Measurements from ENCODE around the gene GOLPH3L.
"Not testable (repeated sequence)": the region's sequence is repeated elsewhere in the genome, so short reads cannot be mapped to it uniquely, and the experiment has no call there.

GOLPH3L gene

GRCh38 chr1:150683914-150684313 lies 13.0 kb downstream of the GOLPH3L start:
- Mint-ChIP-seq H3K36me3 (peaks cover 14% of the 10 kb centered on the region), H3K27me3 (no peaks in the 10 kb centered on the region), H3K9me3 (no peaks in the 10 kb centered on the region), H3K27ac (no peak overlapping the region), H3K4me1 (peaks cover 21% of the 10 kb centered on the region), H3K4me3 (no peak overlapping the region)

DNA sequence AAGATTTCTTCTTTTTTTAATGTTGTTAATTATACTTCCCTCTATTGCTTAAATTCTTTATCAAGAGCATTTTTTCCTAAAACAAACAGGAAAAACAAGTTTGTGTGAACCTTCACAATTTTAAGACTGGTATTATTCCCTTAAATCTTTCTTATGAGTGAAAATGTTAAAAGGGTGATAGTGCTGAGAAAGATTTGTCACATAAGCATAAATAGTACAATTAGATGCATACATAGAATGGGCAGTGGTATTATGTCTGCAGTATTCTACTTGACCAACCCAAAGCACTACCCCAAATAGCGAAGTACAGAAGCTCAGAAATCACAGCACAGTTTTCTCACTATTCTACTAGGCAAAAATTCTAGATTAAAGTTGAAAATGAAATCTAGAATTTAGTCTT lies 18.0 kb downstream of the GOLPH3L start:
- Mint-ChIP-seq H3K27me3 (no peaks in the 10 kb centered on the region), H3K27ac (no peak overlapping the region), H3K9me3 (no peaks in the 10 kb centered on the region), H3K36me3 (peaks cover 15% of the 10 kb centered on the region), H3K4me1 (peaks cover 17% of the 10 kb centered on the region), H3K4me3 (no peak overlapping the region)

GRCh38 chr1:150674881-150675280 lies 22.1 kb downstream of the GOLPH3L start:
- H3K27ac Mint-ChIP-seq: no peak overlapping the region
- peaks cover 6% of the 10 kb centered on the region for H3K4me1 Mint-ChIP-seq
- no peak overlapping the region for H3K4me3 Mint-ChIP-seq
- H3K27me3 Mint-ChIP-seq: no peaks in the 10 kb centered on the region
- peaks cover 11% of the 10 kb centered on the region for H3K36me3 Mint-ChIP-seq
- no peaks in the 10 kb centered on the region for H3K9me3 Mint-ChIP-seq

DNA sequence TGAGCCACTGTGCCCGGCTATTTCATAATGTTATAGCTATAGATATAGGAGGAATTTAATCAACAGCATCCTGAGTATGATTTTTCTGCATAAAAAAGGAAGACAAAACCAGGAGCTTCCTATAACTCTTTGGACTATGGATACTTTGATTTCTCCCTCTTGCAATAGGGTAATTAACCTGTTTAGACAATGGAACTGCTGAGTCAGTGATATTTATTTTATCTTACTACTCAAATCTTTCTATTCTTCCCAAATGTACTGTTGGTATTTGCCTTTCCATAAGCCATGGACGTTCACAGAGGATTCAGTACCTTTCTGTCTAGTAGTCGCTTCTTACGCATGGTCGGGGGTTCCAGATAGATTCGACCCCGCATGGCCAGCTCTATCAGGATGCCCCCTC lies 33.6 kb downstream of the GOLPH3L start:
- Mint-ChIP-seq H3K27me3 (no peaks in the 10 kb centered on the region), H3K4me3 (no peak overlapping the region), H3K4me1 (peaks cover 16% of the 10 kb centered on the region), H3K27ac (peak overlapping the region; percentile 60), H3K9me3 (no peaks in the 10 kb centered on the region), H3K36me3 (peaks cover 19% of the 10 kb centered on the region)

DNA sequence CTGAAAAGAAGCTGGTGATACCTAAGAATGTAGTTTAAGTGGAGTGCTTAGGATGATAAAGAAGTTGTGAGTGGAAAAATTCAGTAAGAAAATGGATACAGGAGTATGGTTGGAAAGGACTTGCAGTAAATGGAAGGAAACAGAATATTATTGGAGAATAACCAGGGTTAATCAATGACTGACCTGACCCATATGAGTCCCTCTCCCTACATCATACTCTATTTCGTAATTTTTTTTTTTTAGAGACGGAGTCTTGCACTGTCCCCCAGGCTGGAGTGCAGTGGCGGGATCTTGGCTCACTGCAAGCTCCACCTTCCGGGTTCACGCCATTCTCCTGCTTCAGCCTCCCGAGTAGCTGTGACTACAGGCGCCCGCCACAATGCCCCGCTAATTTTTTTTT lies 34.1 kb downstream of the GOLPH3L start:
- peaks cover 17% of the 10 kb centered on the region for H3K4me1 Mint-ChIP-seq
- no peaks in the 10 kb centered on the region for H3K9me3 Mint-ChIP-seq
- H3K27ac Mint-ChIP-seq: peak overlapping the region; percentile 84
- peaks cover 17% of the 10 kb centered on the region for H3K36me3 Mint-ChIP-seq
- no peaks in the 10 kb centered on the region for H3K27me3 Mint-ChIP-seq
- no peak overlapping the region for H3K4me3 Mint-ChIP-seq

DNA sequence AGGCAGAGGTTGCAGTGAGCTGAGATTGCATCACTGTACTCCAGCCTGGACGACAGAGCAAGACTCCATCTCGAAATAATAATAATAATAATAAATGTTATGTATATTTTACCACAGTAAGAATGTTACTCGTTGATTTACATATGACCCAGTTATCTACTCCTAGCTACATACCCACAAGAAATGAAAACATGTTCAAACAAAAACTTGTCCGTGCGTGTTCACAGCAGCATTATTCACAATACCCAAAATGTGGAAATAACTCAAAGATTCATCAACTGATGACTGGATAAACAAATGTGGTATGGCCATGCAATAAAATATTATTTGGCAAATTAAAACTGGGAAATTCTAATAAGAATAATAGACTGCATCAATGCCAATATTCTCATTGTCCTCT lies 35.8 kb downstream of the GOLPH3L start:
- H3K4me1 Mint-ChIP-seq: peaks cover 10% of the 10 kb centered on the region
- no peaks in the 10 kb centered on the region for H3K27me3 Mint-ChIP-seq
- H3K36me3 Mint-ChIP-seq: peaks cover 13% of the 10 kb centered on the region
- no peak overlapping the region for H3K4me3 Mint-ChIP-seq
- no peaks in the 10 kb centered on the region for H3K9me3 Mint-ChIP-seq
- no peak overlapping the region for H3K27ac Mint-ChIP-seq

DNA sequence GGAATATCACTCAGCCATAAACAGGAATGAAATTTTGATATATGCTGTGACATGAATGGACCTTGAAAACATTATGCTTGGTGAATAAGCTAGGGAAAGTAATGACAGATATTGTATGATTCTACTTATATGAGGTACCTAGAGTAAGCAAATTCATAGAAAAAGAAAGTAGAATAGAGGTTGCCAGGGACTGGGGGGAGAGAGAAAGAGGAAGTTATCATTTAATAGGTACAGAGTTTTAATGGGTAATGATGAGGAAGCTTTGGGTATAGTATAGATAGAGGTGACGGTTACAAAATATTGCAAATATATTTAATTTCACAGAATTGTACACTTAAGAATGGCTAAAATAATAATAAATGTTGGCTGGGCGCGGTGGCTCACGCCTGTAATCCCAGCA lies 36.4 kb downstream of the GOLPH3L start:
- Mint-ChIP-seq H3K27ac (no peak overlapping the region), H3K4me3 (no peak overlapping the region), H3K27me3 (no peaks in the 10 kb centered on the region), H3K36me3 (peaks cover 12% of the 10 kb centered on the region), H3K4me1 (peaks cover 4% of the 10 kb centered on the region), H3K9me3 (no peaks in the 10 kb centered on the region)

GRCh38 chr1:150657064-150657463 lies 39.9 kb downstream of the GOLPH3L start:
- H3K4me3 Mint-ChIP-seq, H3K36me3 Mint-ChIP-seq: not testable (repeated sequence)

DNA sequence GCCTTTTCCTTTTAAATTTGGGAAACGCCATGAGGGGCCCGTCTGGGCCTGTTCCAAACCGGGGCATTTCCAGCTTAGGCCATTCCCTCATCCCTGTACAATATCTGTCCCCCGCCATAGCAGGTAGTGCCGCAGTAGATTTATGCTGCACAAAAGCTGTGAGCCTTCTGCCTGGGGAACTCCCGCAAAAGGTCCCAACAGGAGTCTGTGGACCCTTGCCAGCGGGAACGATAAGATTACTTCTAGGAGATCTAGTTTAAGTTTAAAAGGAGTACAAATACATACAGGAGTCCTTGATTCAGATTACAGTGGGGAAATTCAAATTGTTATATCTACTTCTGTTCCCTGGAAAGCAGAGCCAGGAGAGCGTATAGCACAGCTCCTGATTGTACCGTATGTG lies 42.3 kb downstream of the GOLPH3L start:
- H3K36me3 Mint-ChIP-seq, H3K27me3 Mint-ChIP-seq, H3K9me3 Mint-ChIP-seq, H3K4me3 Mint-ChIP-seq, H3K4me1 Mint-ChIP-seq: not testable (repeated sequence)
- peak overlapping the region; percentile 71 for H3K27ac Mint-ChIP-seq

More at GRCh38 chr1:150657064-150657463, 39.9 kb downstream of the GOLPH3L start:
- not testable (repeated sequence) for H3K27me3 Mint-ChIP-seq, H3K4me1 Mint-ChIP-seq, H3K9me3 Mint-ChIP-seq, H3K27ac Mint-ChIP-seq

DNA sequence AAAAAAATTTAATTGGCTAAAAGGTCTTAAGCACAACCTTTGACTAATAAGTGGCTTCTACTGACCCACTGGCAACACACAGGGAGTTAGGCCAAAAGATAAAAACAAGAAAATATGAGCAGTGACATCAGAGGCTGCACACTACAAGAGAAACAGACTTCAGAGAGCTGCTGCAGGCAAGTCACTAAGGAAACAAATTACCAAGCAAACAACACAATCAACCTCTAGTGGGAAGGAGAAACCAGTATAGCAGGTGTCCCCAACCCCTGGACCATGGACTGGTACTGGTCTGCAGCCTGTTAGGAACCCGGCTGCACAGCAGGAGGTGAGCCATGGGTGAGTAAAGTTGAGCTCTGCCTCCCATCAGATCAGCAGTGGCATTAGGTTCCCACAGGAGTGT lies 46.8 kb downstream of the GOLPH3L start:
- peaks cover 8% of the 10 kb centered on the region for H3K36me3 Mint-ChIP-seq
- no peak overlapping the region for H3K27ac Mint-ChIP-seq
- H3K4me1 Mint-ChIP-seq: peaks cover 5% of the 10 kb centered on the region
- no peak overlapping the region for H3K4me3 Mint-ChIP-seq
- H3K9me3 Mint-ChIP-seq: no peaks in the 10 kb centered on the region
- H3K27me3 Mint-ChIP-seq: no peaks in the 10 kb centered on the region

DNA sequence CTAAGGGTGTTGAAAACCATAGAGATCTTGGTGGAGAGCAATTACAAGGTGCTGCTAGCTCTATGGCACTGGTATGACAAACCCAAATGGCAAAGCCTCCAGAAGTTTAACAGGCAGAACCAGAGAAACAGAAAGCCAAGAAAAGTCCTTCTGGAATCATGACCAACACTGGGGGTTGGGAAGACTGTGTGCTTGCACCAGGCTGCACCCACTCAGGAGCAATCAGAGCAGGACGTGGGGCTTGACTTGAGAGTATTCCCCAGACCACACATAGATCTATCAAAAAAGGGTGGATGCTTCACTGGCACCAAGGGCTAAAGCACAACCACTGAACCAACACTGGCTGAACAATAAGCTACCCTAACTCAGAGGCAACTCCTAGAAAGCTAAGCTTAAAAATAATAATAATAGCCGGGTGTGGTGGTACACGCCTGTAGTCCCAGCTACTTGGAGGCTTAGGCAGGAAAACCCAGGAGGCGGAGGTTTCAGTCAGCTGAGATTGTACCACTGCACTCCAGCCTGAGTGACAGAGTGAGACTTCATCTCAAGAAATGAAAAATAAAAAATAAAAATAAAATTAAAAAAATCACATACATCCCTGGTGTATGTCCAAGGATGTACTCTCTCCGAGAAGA lies 47.4 kb downstream of the GOLPH3L start:
- peaks cover 8% of the 10 kb centered on the region for H3K36me3 Mint-ChIP-seq

GRCh38 chr1:150642296-150642695 lies 54.7 kb downstream of the GOLPH3L start:
- H3K4me1 Mint-ChIP-seq: no peaks in the 10 kb centered on the region
- no peak overlapping the region for H3K27ac Mint-ChIP-seq
- H3K36me3 Mint-ChIP-seq: peaks cover 8% of the 10 kb centered on the region
- no peak overlapping the region for H3K4me3 Mint-ChIP-seq
- H3K9me3 Mint-ChIP-seq: no peaks in the 10 kb centered on the region
- no peaks in the 10 kb centered on the region for H3K27me3 Mint-ChIP-seq

More for the DNA sequence above, 47.4 kb downstream of the GOLPH3L start:
- H3K4me3 Mint-ChIP-seq: no peak overlapping the region
- H3K27me3 Mint-ChIP-seq: no peaks in the 10 kb centered on the region
- H3K27ac Mint-ChIP-seq: no peak overlapping the region
- peaks cover 5% of the 10 kb centered on the region for H3K4me1 Mint-ChIP-seq
- no peaks in the 10 kb centered on the region for H3K9me3 Mint-ChIP-seq

DNA sequence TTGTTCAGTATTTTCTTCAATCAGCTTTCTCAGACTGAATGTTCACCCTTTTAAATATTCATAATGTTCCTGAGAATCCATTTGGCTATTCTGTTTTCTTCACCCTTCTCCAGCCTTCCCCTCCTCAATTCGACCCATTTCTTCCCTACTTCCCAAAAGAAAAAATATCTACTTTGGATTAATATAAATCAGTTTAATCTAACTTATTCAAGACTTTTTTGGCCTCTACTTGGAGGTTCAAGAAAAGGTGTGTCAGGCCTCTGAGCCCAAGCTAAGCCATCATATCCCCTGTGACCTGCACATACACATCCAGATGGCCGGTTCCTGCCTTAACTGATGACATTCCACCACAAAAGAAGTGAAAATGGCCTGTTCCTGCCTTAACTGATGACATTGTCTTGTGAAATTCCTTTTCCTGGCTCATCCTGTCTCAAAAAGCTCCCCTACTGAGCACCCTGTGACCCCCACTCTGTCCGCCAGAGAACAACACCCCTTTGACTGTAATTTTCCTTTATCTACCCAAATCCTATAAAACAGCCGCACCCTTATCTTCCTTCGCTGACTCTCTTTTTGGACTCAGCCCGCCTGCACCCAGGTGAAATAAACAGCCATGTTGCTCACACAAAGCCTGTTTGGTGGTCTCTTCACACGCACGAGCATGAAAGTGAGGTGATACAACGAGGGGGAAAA lies 55.7 kb downstream of the GOLPH3L start:
- not testable (repeated sequence) for H3K4me3 Mint-ChIP-seq, H3K27ac Mint-ChIP-seq, H3K9me3 Mint-ChIP-seq, H3K36me3 Mint-ChIP-seq, H3K27me3 Mint-ChIP-seq, H3K4me1 Mint-ChIP-seq

DNA sequence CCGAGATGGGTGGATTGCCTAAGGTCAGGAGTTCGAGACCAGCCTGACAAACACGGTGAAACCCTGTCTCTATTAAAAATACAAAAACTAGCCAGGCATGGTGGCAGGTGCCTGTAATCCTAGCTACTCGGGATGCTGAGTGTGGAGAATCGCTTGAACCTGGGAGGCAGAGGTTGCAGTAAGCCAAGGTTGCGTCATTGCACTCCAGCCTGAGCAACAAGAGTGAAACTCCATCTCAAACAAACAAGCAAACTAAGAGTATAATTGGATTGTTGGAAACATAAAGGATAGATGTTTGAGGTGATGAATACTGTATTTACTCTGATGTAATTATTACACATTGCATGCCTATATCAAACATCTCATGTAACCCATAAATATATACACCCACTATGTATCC lies 58.5 kb downstream of the GOLPH3L start:
- not testable (repeated sequence) for H3K4me1 Mint-ChIP-seq, H3K4me3 Mint-ChIP-seq, H3K27ac Mint-ChIP-seq, H3K9me3 Mint-ChIP-seq, H3K27me3 Mint-ChIP-seq, H3K36me3 Mint-ChIP-seq

DNA sequence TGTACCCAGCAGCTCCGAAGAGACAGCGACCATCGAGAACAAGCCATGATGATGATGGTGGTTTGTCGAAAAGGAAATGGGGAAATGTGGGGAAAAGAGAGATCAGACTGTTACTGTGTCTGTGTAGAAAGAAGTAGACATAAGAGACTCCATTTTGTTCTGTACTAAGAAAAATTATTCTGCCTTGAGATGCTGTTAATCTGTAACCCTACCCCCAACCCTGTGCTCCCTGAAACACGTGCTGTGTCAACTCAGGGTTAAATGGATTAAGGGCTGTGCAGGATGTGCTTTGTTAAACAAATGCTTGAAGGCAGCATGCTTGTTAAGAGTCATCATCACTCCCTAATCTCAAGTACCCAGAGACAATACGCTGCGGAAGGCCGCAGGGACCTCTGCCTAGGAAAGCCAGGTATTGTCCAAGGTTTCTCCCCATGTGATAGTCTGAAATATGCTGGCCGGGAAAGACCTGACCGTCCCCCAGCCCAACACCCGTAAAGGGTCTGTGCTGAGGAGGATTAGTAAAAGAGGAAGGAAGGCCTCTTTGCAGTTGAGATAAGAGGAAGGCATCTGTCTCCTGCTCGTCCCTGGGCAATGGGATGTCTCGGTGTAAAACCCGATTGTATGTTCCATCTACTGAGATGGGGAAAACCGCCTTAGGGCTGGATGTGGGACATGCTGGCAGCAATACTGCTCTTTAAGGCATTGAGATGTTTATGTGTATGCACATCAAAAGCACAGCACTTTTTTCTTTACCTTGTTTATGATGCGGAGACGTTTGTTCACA lies 61.9 kb downstream of the GOLPH3L start:
- not testable (repeated sequence) for H3K36me3 Mint-ChIP-seq, H3K27me3 Mint-ChIP-seq, H3K27ac Mint-ChIP-seq, H3K4me3 Mint-ChIP-seq, H3K9me3 Mint-ChIP-seq
- H3K4me1 Mint-ChIP-seq: peaks cover 13% of the 10 kb centered on the region
